ENCODE measurements around the gene MYH15. TPM values are rescaled to one million over a fixed set of nuclear protein-coding genes. Genes with fewer than 3 reads are reported as not detected.

MYH15 gene
- polyA plus RNA-seq, 10 donors: 0.18 to 0.76 (median 0.38) TPM

DNA sequence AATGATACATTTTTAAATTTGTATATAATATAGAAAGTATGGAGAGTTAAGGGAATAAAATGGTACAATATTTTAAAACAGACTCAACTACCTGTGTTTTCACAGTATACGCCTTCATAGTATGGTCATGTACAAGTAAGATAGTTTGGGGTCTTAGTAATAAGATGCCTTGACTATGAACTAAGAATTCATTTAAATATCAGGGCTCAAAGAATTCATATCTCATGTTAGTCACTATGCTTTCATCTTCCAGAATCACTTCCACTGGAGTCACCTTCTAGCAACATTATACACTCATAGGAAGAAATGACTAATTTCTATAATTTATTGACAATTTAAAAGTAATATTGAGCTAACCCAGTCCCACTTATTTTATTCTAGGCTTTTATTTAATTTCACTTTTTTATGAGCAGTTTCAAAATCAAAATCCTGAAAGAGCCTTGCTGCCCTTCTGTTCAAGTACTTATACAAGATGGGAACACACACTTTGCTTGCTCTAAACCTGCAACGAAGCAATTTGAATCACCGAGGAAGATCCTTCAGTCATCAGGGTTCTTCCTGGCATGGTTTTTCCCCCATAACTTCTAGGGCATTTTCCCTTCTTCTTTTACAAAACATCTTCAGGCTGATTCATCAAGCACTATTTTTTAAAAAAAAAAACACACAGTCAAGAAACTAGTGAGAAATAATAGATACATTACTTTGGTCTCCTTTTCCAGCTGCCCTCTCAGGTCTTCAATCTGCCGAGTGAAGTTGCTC is 94.1 kb downstream of the MYH15 start:
- no peak for DNase-seq

GRCh38 chr3:108415661-108416060 is 94.7 kb downstream of the MYH15 start:
- peak in 2 of 3 donors; percentile 65 to 84 for DNase-seq

DNA sequence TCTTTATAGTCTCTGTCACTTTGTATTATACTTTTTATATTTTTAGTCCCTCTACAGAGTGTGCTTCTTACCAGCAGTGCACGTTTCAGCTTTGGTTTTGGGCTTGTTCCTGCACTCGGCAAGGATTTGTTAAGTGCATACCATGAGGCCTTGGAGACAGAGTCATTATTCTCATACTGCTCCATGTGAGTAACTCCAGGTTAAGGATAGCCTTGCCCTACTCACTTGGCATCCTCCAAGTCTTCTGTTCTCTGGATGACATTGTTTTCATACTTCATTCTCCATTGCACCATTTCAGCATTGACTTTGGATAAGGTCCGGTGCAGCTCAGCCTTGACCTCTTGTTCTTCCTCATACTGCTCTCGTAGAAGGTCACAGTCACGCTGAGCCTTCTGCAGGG is 96.4 kb downstream of the MYH15 start:
- DNase-seq: no peak

GRCh38 chr3:108412121-108412750 is 98.2 kb downstream of the MYH15 start:
- no peak for DNase-seq

DNA sequence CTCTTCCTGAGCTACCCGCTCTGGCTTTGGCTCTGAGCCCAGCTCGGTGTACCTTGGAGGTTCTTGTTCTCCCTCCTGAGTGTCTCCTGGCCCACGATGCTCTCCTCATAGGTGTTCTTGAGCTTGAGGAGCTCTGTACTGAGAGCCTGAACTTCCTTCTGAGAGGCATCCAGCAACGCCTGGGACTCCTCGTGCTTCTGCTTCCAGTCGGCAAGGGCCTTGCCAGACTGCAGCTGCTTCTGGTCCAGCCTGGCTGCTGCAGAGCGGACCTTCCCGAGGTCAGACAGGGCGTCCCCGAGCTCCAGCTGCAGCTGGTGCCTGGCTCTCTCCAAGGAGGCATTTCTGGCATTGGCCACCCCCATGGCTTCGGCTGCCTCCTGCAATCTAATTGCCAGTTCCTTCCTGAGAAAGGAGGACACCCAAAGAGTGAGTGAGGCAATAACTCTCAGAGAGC is 99.8 kb downstream of the MYH15 start:
- no peak for DNase-seq

- no peak for DNase-seq
Observed at GRCh38 chr3:108409800-108410178, 100.6 kb downstream of the MYH15 start.

GRCh38 chr3:108408883-108409799 is 101.3 kb downstream of the MYH15 start:
- no peak for DNase-seq

DNA sequence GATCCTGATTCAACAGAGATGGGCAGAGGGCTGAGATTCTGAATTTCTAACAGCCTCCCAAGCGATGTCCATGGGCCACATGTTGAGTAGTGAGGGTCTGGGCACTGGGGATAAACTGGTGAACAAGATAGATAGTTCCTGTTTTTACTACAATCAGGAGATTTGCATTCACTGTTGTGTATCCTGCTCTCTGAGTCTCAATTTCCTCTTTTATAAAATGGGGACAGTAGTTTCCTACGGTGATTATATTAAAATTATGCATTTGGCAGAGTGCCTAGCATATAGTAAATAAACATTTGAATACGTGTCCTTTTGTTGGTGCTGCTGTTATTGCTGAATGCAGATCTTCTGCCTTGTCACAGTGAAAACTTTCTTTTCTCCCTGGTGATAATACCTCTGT is 102.5 kb downstream of the MYH15 start:
- DNase-seq: no peak

GRCh38 chr3:108406661-108407206 is 103.7 kb downstream of the MYH15 start:
- peak in 2 of 3 donors; percentile 36 to 52 for DNase-seq

- no peak for DNase-seq
Observed at GRCh38 chr3:108406063-108406660, 104.2 kb downstream of the MYH15 start.

DNA sequence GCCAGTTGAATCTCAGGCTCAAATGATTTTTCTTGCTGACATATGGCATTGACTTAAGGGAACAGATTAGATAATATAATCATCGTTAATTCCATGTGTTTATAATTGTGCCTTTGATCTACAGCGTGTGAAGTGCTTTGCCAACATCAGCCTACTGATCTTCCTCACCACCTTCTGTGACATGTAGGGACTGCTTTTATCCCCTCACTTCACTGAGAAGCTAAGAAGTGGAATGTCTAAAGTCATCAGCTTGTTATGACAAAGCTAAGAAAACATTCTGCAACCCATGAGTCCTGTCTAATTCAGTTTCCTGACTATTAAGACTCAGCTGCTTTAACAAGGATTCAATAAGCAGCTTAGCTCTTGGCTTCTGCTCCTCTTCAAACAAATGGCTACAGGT is 106.0 kb downstream of the MYH15 start:
- DNase-seq: no peak

DNA sequence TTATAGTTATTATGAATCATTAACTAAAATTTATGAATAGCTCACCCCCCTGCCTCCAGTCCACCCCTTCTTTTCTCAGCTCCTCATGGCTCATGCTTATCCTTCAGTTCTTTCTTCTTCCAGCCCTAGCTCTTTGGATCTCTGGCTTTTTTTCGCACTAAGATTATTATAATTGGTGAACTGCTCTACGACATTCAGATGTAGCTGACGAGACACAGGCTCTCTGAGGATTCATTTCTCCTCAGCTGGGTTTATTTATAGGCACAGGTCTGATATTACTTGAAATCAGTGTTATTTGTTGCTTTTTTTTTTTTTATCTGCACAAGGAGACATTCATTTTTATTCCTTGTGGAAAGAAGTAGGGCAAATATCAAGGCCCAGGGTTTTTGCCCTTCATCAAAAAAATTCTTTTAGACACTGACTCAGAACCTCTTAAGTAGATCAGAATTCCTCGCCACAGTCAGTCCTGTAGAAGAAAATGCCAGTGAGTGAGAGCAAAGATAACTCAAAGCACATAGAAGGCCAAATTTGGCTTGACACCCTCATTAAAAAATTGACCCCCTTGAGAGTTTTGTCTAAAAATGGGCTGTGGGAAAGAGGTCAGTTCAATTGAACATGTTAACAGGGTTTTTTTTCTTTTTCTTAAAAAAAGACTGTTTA is 106.6 kb downstream of the MYH15 start:
- DNase-seq: no peak

- DNase-seq: no peak
Observed at GRCh38 chr3:108403198-108403597, 107.2 kb downstream of the MYH15 start.

DNA sequence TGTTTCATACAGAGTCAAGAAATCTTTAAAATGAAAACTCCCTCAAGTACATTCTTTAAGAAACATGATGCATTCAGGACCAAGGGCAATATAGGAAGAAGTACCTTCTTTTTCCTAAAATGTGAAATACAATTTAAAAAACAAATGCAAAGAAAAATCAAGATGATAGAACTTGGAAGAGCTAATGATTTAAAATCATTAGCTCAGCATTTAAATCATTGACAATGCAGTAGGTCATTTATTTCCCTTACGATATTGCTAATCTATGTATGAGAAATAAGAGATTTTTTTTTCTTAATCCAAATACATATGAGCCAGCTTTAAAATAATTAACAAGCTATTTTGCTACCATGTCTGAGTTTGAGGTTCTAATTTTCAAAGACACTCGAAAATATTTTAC is 108.6 kb downstream of the MYH15 start:
- DNase-seq: no peak

DNA sequence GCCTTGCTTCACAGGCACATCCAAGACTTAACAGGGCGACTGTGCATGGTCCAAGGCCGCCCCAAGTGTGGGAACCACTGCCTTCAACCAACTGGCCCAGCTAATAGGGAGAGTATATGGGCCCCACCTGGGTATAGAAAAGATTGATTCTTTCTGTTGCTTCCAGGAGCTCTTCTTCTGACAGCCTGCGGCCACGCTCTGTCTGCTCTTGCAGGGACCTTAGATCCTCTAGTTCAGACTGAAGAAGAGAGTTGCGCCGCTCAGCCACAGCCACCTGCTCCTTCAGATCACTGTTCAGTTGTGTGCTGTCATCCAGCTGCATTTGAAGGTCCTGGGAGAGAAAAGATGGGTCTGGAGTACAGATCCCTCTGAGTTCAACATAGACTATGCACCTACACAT is 111.9 kb downstream of the MYH15 start:
- DNase-seq: no peak

- no peak for DNase-seq
Observed at GRCh38 chr3:108396336-108396735, 114.1 kb downstream of the MYH15 start.

GRCh38 chr3:108394563-108394962 is 115.8 kb downstream of the MYH15 start:
- no peak for DNase-seq

- no peak for DNase-seq
Observed at GRCh38 chr3:108394016-108394415, 116.4 kb downstream of the MYH15 start.

GRCh38 chr3:108393128-108393900 is 117.1 kb downstream of the MYH15 start:
- DNase-seq: no peak

DNA sequence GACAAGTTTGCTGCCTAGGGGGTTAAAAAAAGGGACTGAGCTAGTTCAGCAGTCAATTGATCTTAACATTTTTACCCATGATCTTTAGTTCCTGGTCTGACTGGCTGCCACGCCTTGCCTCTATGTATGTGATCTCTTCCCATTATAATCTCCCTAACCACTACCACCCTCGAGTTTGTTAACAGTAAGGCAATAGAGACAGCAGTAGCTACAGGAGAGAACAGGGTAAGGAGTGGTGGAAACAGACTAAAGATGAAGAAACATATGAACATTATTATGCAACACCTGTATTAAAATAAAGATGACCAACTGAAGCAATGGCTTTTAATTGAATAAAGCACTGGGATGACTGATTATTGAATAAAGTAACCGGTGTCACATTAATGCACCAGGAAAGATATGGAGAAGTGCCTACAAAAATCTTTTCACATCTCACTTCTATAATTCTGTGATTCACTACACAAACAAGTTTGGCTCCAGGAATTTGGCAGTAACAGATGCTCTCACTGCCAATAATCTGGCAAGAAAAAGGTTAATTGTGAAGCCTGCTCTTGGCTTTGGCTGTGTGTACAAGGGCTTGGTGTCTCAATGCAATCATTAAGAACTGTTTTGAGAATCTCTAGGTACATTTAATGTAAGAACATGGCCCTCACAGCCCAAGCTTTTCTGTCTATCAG is 118.3 kb downstream of the MYH15 start:
- DNase-seq: peak in 2 of 3 donors; percentile 8 to 22

All from muscle of back (tissue), 11 donors.